Renal cortex interstitium (tissue), 15 donors: ENCODE data around the gene COQ6. TPM values are rescaled to one million over a fixed set of nuclear protein-coding genes. Genes with fewer than 3 reads are reported as not detected.
"Not testable (repeated sequence)": the region's sequence is repeated elsewhere in the genome, so short reads cannot be mapped to it uniquely, and the experiment has no call there.

Source experiments
- DNase-seq, 11 donors: peaks; one replicate each; pipeline ENCODE4 v3.0.0-alpha.2; 2013; ENCODE audit warnings: low read depth in 9 of 11, low spot score in 4 of 11; ENCODE audit errors: extremely low read depth in 1 of 11
- long read RNA-seq, 16 experiments: transcript quantifications; one replicate each; lab custom pipeline, GENCODE V29; 2026
- polyA plus RNA-seq, 3 donors: library from polyadenylated mRNA; unstranded; fragments of 120-200 nt; gene quantifications; one replicate each; pipeline ENCODE4 v1.2.1, GENCODE V29; 2013; ENCODE audit not compliant: insufficient read length in 3 of 3

COQ6 gene
- 10 to 100 TPM; 29.0 to 37.5 (median 30.9) TPM for polyA plus RNA-seq
- long read RNA-seq, donor 1, partial matches to known transcripts: 17 of 21 reads
- long read RNA-seq, donor 1, other reads (novel, unspliced or antisense): 0 of 21 reads
- long read RNA-seq, donor 2, transcript COQ6-201 (12 exons, 2,118 nt): major isoform, 5 of 5 reads
- long read RNA-seq, donor 2, partial matches to known transcripts: 0 of 5 reads
- long read RNA-seq, donor 2, other reads (novel, unspliced or antisense): 0 of 5 reads
- long read RNA-seq, donor 3, partial matches to known transcripts: 11 of 17 reads
- long read RNA-seq, donor 3, other reads (novel, unspliced or antisense): 0 of 17 reads
- long read RNA-seq, donor 4, partial matches to known transcripts: 0 of 2 reads
- long read RNA-seq, donor 4, other reads (novel, unspliced or antisense): 0 of 2 reads
- long read RNA-seq, donor 5: 0 reads
- long read RNA-seq, donor 6, partial matches to known transcripts: 5 of 11 reads
- long read RNA-seq, donor 6, other reads (novel, unspliced or antisense): 0 of 11 reads
- long read RNA-seq, donor 7, partial matches to known transcripts: 15 of 22 reads
- long read RNA-seq, donor 7, other reads (novel, unspliced or antisense): 0 of 22 reads
- long read RNA-seq, donor 8: 0 reads
- long read RNA-seq, donor 9, transcript COQ6-201 (12 exons, 2,118 nt): major isoform, 11 of 11 reads
- long read RNA-seq, donor 9, partial matches to known transcripts: 0 of 11 reads
- long read RNA-seq, donor 9, other reads (novel, unspliced or antisense): 0 of 11 reads
- long read RNA-seq, donor 10, transcript COQ6-201 (12 exons, 2,118 nt): major isoform, 5 of 15 reads
- long read RNA-seq, donor 10, partial matches to known transcripts: 0 of 15 reads
- long read RNA-seq, donor 10, other reads (novel, unspliced or antisense): 10 of 15 reads
- long read RNA-seq, donor 11, transcript COQ6-201 (12 exons, 2,118 nt): major isoform, 8 of 9 reads
- long read RNA-seq, donor 11, partial matches to known transcripts: 0 of 9 reads
- long read RNA-seq, donor 11, other reads (novel, unspliced or antisense): 0 of 9 reads
- long read RNA-seq, donor 12, transcript COQ6-201 (12 exons, 2,118 nt): major isoform, 7 of 35 reads
- long read RNA-seq, donor 12, partial matches to known transcripts: 28 of 35 reads
- long read RNA-seq, donor 12, other reads (novel, unspliced or antisense): 0 of 35 reads
- long read RNA-seq, donor 13: 0 reads
- long read RNA-seq, donor 14, transcript COQ6-201 (12 exons, 2,118 nt): major isoform, 8 of 45 reads
- long read RNA-seq, donor 14, partial matches to known transcripts: 34 of 45 reads
- long read RNA-seq, donor 14, other reads (novel, unspliced or antisense): 0 of 45 reads
- long read RNA-seq, donor 15, partial matches to known transcripts: 0 of 1 reads
- long read RNA-seq, donor 15, other reads (novel, unspliced or antisense): 0 of 1 reads
- long read RNA-seq, donor 16, transcript COQ6-201 (12 exons, 2,118 nt): major isoform, 19 of 34 reads
- long read RNA-seq, donor 16, partial matches to known transcripts: 8 of 34 reads
- long read RNA-seq, donor 16, other reads (novel, unspliced or antisense): 0 of 34 reads

DNA sequence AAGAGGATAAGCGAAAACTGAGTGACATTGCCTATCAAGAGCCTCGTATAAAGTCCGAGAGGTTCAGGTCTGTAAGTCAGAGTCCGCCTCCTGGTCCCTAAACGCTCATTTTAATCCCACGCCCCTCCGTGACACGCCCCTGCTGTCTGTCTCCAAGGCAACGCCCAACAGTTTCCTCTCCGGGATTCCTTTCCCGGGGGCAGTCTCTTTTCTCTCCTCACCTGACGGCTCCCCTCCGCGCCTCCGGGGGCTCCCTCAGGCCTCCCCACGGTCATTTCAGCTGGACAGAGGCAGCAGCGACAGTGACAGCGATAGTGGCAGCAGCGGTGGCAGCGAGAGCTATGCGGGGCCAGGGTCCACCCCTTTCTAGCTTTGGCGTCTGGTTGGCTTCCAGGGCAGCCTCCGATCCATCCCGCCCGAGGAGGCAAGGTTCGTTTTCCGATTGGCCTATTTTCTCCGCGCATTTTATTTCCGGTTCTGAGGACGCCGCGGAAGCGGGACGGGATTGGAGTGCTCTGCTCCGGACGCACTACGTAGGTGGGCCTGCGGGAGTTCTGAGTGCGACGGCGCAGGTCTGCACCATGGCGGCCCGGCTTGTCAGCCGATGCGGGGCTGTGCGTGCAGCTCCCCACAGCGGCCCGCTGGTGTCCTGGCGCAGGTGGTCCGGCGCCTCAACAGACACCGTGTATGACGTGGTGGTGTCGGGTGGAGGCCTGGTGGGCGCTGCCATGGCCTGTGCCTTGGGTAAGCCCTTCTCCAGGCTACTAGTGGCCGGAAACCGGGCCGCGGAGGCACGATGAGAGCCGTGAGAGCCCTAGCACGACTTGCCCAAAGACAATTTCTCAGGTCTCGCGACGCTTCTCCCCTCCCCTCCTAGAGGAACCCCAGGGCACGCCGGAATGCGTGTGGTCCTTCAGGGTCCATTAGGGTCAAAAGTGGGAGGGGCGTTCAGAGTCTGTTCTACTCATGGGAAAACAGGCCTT is at the start of gene COQ6, which contains the start of gene FAM161B:
TSS of gene COQ6 (plus strand) at position 551 of the 983 bp plus-strand sequence. CDS start at position 582, 31 bp downstream.
TSS of gene FAM161B (minus strand) at position 343 of the 983 bp plus-strand sequence. CDS start at position 275, 68 bp downstream.
- peak; percentile 90 to 98 (median 95) for DNase-seq

DNA sequence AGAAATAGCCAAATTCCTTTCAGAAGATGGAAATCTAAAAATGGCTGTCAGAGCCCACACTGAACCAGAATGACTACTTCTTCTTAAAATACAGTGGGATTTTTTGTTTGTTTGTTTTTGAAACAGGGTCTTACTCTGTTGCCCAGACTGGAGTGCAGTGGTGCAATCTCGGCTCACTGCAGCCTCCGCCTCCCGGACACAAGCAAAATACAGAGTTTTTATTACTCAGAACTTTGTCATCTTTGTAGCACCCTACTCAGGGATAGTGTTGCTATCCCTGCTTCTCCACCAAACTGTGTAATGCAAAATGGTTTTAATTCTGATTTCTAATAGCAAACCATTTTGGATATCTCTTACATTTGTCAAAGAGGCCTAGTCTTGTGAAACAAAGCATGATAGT is 47.1 kb upstream of the COQ6 start:
- no peak for DNase-seq

DNA sequence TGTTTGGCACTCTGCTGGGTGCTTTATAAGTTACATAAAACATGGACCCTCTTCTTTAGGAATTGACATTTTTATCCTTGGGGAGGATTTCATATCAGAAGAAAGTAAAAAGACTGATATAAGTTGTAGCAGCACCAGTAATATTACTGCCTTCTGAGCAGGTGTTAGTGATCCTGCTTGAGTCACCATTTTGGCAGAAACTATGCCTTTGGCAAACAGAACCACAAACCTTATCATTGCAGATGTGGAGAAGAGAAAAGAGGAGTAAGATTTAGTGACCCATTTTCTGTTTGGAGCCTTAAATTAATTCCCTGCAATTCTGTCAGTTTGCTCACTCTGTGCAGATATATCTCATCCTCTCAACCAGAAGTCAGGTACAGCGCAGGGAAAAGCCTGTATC is 40.4 kb upstream of the COQ6 start:
- no peak for DNase-seq

DNA sequence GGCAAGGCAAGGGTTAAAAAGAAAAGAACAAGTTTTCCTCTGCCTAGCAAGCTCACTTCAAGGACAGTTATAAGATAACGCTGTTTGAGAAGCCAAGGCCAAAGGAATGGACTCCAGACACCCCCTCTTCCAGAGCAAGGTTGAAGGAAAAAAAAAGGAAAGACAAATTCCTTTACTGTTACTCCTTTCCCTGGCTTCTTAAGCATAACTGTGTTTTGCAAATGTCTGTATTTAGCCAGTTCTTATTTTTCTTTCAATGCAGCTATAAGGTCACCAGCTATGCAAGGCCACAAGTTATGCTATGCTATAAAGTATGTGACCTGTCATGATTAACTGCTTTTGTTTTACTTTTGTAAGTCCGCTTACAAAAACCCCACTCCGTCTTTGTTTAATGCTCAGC is 36.8 kb upstream of the COQ6 start:
- DNase-seq: no peak

DNA sequence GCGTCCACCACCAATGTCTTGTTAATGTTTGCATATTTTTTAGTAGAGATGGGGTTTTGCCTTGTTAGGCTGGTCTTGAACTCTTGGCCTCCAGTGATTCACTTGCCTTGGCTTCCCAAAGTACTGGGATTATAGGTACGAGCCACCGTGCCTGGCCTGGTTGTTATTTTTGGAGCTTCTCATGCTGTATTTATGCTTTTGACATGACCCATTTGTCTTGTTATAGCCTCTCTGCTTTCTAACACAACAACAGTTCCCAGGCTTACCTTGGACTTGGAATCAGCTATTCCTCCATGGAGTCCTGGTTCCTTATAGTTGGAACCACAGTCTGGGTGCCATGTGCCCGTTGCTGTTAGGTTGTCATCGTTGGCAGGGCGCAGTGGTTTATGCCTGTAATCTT is 33.8 kb upstream of the COQ6 start:
- no peak for DNase-seq

DNA sequence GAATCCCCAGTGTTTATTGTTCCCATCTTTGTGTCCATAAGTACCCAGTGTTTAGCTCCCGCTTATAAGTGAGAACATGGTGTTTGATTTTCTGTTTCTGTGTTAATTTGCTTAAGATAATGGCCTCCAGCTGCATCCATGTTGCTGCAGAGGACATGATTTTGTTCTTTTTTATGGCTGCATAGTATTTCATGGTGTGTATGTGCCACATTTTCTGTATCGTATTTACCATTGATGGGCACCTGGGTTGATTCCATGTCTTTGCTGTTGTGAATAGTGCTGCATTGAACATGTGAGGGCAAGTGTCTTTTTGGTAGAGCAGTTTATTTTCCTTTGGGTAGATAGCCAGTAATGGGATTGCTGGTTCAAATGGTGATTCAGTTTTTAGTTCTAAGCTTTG is 30.6 kb upstream of the COQ6 start:
- not testable (repeated sequence) for DNase-seq

DNA sequence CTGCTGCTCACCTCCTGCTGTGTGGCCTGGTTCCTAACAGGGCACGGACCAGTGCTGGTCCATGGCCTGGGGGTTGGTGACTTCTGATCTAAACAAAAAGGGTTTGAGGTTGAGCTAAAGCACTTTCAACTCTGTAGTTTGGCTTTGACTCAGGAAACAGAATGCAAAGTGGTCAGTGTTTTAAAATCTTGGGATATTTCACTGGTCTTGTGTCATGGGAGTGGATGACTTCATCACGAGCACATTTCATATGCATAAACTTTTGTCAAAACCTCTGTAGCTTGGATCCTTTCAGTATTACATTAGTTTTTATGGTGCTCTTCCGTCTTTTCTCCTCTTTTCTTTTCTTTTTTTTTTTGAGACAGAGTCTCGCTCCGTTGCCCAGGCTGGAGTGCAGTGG is 25.8 kb upstream of the COQ6 start:
- DNase-seq: no peak

DNA sequence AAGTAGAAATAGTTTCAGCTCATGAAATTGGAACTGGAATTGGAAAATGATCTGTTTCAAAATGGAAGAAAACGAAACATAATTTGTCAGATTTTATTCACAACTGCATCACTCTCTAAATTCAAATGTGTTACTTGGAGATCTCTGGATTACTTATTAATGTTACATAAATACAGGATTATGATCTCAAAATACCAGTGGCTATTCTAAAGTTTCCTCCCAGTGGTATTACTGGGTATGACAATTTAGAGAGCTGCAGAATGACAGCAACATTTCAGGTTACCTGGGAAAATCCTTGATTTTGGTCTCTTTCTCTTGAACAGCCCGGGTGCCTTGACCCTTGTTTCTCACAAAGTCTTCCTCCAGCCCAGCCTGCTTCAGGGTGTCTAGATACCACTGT is 14.4 kb upstream of the COQ6 start:
- DNase-seq: no peak

DNA sequence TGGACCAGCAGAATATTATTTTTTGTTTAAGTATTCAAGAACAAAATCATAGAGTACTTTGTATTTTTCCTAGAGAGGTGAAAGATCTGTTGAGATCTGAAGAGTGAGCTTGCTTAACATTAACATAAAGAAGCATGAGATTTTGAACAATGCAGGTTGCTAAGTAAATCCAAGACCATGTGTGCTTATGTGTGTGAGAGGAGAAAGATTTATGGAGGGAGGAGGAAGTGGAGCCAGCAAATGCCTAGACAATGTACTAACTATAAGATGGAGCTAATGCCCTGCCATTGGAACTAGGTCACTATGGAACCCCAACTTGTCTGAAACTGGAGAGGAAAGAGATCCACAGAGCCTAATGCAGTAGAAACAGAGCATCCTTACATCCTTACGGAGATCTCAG is 13.6 kb upstream of the COQ6 start:
- DNase-seq: no peak

DNA sequence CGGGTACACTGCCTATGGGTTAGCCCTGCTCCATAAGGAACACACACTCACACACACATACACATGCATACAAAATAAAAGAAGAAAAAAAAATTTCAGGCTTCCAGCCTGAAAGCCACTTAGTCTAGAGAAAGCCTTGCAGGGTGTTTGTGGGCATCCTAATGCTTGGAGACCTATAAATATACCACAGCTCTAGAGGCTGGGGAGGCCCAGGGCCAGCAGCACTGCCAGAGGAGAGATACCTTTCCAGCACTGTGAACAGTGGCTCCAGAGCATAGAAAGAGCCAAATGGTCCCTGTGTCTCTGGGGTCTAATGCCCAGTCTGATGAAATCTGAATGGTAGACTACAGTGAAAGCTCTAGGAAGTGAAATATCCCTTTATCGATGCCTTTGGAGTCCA is 13.1 kb upstream of the COQ6 start:
- DNase-seq: no peak

DNA sequence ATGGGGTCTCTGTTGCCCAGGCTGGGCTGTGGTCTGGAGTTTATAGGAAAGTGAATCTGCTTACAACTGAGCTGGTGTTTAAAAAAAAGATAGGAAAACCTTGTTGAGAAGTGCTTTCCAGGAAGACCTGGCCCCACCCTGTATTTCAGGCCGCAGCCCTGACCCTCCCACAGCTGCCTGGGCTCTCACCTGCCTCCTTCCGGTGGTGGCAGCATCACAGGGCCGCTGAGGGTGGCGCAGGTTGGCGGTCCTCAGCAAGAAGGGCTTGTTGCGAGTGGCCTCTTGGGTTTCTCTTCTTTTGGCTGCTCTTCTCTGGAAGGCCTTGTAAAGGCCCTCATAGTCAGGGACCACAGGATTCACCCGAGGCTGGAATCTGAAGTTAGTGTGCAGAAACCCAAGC is 7.9 kb upstream of the COQ6 start:
- DNase-seq: no peak

DNA sequence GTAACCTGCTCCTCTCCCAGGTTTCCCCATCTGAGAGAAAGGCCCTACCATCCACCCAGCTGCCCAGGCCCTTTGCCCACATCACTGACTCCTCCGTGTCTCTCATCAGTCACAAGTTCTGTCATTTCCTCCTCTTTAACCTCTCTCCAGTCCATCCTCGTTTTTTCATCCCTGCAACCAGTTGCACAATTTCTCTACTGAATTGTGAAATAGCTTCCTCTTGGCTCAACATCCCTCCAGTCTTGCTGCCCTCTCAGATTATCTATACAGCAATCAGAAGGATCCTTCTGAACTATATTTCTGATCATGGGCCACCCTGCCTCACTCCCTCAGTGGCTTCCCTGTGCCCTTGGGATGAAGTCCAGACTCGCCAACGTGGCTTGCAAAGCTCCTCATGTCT is 7.0 kb upstream of the COQ6 start:
- DNase-seq: no peak

DNA sequence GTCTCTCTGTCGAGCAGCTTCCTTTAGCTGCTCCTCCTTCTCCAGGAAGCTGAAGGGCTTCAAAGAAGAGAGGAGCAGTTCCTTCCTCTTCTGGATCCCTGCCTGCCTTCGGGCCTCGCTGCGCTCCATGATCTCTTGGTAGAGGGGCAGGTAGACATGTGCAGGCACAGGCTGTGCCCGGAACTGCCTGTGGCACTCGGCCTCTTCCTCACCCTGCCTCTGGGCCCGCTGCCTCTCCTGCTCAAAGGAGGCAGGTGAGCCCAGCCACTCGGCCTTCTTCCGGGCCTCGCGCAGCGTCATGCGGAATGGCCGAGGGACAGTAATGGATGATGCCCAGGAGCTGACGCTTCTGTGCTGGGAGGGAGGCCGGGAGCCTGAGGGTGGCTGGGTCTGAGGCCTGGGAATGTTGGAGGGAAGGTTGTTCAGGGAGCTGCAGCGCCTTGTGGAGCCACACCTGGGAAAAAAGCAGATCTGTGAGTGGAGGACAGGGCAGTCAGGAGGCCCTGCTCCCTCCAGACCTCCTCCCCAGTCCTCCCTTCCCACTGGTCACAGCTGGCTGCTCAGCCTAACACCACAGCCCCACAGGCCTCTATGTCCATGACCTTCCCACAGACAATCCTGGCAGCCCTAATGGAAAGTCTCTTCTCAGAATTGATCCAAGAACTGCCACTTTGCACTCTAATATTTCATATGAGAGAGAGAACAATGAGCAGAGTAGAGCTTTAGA is 5.5 kb upstream of the COQ6 start:
- no peak for DNase-seq

DNA sequence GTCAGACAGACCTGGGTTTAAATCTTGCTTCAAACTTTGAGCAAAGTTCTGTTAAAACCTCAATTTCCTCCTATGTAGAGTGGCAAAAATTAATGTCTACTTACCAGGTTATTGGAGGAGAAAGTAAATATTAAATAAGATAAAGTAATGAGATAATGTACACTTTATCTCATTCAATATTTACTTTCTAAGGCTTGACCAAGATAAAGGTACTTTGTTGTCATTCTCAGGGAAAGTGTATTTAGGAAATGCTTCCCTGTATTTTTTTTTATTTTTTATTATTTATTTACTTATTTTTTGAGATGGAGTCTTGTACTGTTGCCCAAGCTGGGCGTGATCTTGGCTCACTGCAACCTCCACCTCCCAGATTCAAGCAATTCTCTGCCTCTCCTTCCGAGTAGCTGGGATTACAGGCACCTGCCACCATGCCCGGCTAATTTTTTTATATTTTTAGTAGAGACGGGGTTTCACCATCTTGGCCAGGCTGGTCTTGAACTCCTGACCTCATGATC is 4.9 kb upstream of the COQ6 start:
- DNase-seq: no peak

DNA sequence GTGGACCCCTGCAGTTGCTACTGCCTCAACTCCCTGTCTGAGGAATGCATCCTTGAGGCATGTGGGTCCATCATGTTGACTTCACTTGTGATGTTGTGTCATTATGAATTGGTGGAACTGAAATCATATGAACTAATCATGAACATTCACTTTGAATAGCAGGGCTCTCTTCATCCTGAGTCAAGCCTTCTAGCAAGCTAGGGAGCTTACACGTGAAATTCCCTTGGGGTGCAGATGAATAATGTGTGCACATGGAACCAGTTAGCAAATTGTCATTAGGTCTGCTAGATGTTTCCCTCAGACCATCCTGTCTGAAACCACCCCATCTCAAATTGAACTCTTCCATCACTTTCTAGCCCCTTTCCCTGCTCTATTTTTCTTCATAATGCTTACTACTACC is 3.6 kb downstream of the COQ6 start:
- no peak for DNase-seq

DNA sequence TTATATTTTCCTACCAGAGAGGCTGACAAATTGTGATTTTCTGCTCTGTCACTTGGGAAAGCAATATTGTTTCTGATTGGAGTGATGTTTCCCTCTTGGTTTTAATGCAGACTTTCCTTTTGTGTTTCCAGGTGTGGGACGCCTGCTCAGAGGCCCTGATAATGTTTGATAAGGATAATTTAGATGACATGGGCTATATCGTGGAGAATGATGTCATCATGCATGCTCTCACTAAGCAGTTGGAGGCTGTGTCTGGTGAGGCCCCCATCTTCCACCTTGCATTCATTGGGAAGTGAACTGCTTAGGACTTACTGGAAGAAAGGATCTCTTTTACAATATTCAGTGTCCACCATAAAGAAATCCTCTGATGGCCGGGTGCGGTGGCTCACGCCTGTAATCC is 5.6 kb downstream of the COQ6 start:
- no peak for DNase-seq

DNA sequence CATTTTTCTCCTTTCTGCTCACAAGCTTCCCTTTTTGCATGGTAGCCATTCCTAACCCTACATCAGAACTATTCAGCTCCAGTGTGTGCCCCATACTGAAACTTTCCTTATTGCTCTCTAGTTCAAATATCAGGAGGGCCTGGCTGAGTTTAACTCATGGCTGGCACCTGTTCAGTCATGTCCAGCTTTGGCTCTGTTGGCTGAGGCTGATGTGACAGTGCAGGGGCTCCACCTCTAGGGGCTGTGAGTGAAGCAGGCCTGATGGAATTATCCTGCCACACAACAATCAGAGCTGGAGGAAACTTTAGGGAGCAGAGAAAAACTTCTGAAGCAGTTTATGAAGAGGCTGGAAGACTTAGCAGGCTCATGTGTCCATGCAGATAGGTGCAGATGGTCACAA is 8.5 kb downstream of the COQ6 start:
- DNase-seq: no peak
